Sigmoid colon (tissue), 7 donors: Measurements from ENCODE around the gene KCNK18. TPM values are rescaled to one million over a fixed set of nuclear protein-coding genes. Genes with fewer than 3 reads are reported as not detected.

Experiments
- DNase-seq: peaks from one replicate; pipeline ENCODE4 v3.0.0-alpha.2; 2019
- H3K27ac ChIP-seq, 4 donors: fragments of 200-600 bp; sonication (generic); one replicate each; pipeline ENCODE4 v1.5.1; 2016 to 2019; ENCODE audit warnings: mild to moderate bottlenecking in 1 of 4
- H3K27me3 ChIP-seq, 3 donors: fragments of 200-600 bp; sonication (generic); one replicate each; pipeline ENCODE4 v1.5.1; 2019; ENCODE audit warnings: mild to moderate bottlenecking in 1 of 3
- H3K36me3 ChIP-seq, 4 donors: fragments of 200-600 bp; sonication (generic); one replicate each; pipeline ENCODE4 v1.5.1; 2016 to 2019
- H3K4me1 ChIP-seq, 4 donors: fragments of 200-600 bp; sonication (generic); one replicate each; pipeline ENCODE4 v1.5.1; 2017 to 2019
- H3K4me3 ChIP-seq, 4 donors: fragments of 200-600 bp; sonication (generic); one replicate each; pipeline ENCODE4 v1.5.1; 2017 to 2019; ENCODE audit warnings: mild to moderate bottlenecking in 2 of 4, moderate library complexity in 1 of 4
- H3K9me3 ChIP-seq, 4 donors: fragments of 200-600 bp in 3 of 4; sonication (generic) in 3 of 4; one replicate each; pipeline versions ENCODE4 v1.5.1 to v1.6.1; 2013 to 2019
- CTCF ChIP-seq, 4 experiments: fragments of 450-650 bp in 3 of 4; fragments of 200-600 bp in 1 of 4; IDR thresholded peaks; one replicate each; pipeline ENCODE4 v1.5.1; 2016 to 2019; ENCODE audit warnings: antibody characterized with exemption in 4 of 4, mild to moderate bottlenecking in 3 of 4, moderate library complexity in 2 of 4
- EP300 ChIP-seq, 4 donors: sonication (generic); formaldehyde crosslinking; IDR thresholded peaks; one replicate each; pipeline ENCODE4 v1.6.1; 2017; ENCODE audit warnings: antibody characterized with exemption in 4 of 4
- POLR2A ChIP-seq, 2 donors: fragments of 450-650 bp; IDR thresholded peaks; one replicate each; pipeline ENCODE4 v1.6.1; 2016; ENCODE audit warnings: antibody characterized with exemption in 2 of 2, mild to moderate bottlenecking in 2 of 2, moderate library complexity in 2 of 2
- POLR2AphosphoS5 ChIP-seq, 4 donors: sonication (generic); formaldehyde crosslinking; IDR thresholded peaks; one replicate each; pipeline ENCODE4 v1.6.1; 2017; ENCODE audit warnings: antibody characterized with exemption in 4 of 4
- WGBS, 2 donors: extraction: QIAGEN DNeasy Blood & Tissue Kit; methylation state at CpG; one replicate each; pipeline ENCODE4 v1.1.7; 2013; 5-methylcytosine and 5-hydroxymethylcytosine counted together
- intact Hi-C: fragments of 100-400 bp; cut with DNase I; formaldehyde crosslinking; loops from one replicate; pipeline ENCODE4 v1.15.1; 2023
- polyA plus RNA-seq, 3 donors: library from polyadenylated mRNA; stranded (reverse); fragments of 200-250 nt; gene quantifications; one replicate each; pipeline ENCODE4 v1.2.3, GENCODE V29; 2013
- total RNA-seq, 4 donors: library from RNA; depleted of rRNA; stranded (reverse); fragments of >200 nt; gene quantifications; one replicate each; pipeline ENCODE4 v1.1.0, GENCODE V29; 2016
- donor health status: healthy with polysubstance abuse.
- donor health status: Bipolar disorder and iron deficiency.
- donor health status: healthy.

The KCNK18 gene
- total RNA-seq: not detected
- not detected for polyA plus RNA-seq

- Histone ChIP-seq H3K27me3 (peaks cover 0 to 3% (median 0%) of the 10 kb centered on the region in 3 donors), H3K4me1 (no peaks in the 10 kb centered on the region), H3K9me3 (no peaks in the 10 kb centered on the region), H3K4me3 (no peak within 1 kb of the TSS), H3K27ac (no peak within 1 kb of the TSS), H3K36me3 (no peaks in the 10 kb centered on the region)
- 85 to 88% methylated on average over 12 of the region's 12 CpGs for WGBS, 2 donors
- intact Hi-C loops: no loop called here
- no peak for TF ChIP-seq EP300 (IDR thresholded peaks at IDR 0.05)
- no peak for TF ChIP-seq POLR2A (IDR thresholded peaks at IDR 0.05)
- TF ChIP-seq CTCF (IDR thresholded peaks at IDR 0.05): no peak
- no peak for TF ChIP-seq POLR2AphosphoS5 (IDR thresholded peaks at IDR 0.05)
- no peak for DNase-seq
Observed at GRCh38 chr10:117197189-117197588, at the start of gene KCNK18. TSS of gene KCNK18 (plus strand) at chr10:117197489. CDS start at chr10:117197489, 0 bp downstream.

- no peaks in the 10 kb centered on the region for H3K36me3 ChIP-seq
- DNase-seq: no peak
- intact Hi-C loops: no loop called here
Observed at GRCh38 chr10:117148284-117148683, 49.0 kb upstream of the KCNK18 start.

GRCh38 chr10:117152668-117153067 lies 44.6 kb upstream of the KCNK18 start:
- Histone ChIP-seq H3K9me3 (no peaks in the 10 kb centered on the region), H3K4me3 (no peak overlapping the region), H3K36me3 (no peaks in the 10 kb centered on the region), H3K27me3 (peaks cover 0 to 85% (median 36%) of the 10 kb centered on the region in 3 donors), H3K27ac (no peak overlapping the region), H3K4me1 (no peaks in the 10 kb centered on the region)
- intact Hi-C loops: no loop called here
- no peak for TF ChIP-seq POLR2A (IDR thresholded peaks at IDR 0.05)
- no peak for TF ChIP-seq POLR2AphosphoS5 (IDR thresholded peaks at IDR 0.05)
- TF ChIP-seq EP300 (IDR thresholded peaks at IDR 0.05): no peak
- 37 to 44% methylated on average over 3 of the region's 3 CpGs for WGBS, 2 donors
- no peak for DNase-seq

More at GRCh38 chr10:117148284-117148683, 49.0 kb upstream of the KCNK18 start:
- peaks cover 0 to 76% (median 0%) of the 10 kb centered on the region in 3 donors for H3K27me3 ChIP-seq
- H3K4me3 ChIP-seq: no peak overlapping the region
- TF ChIP-seq EP300 (IDR thresholded peaks at IDR 0.05): no peak
- no peak for TF ChIP-seq CTCF (IDR thresholded peaks at IDR 0.05)
- no peak for TF ChIP-seq POLR2AphosphoS5 (IDR thresholded peaks at IDR 0.05)
- TF ChIP-seq POLR2A (IDR thresholded peaks at IDR 0.05): no peak
- H3K27ac ChIP-seq: no peak overlapping the region
- WGBS, 2 donors: 71 to 79% methylated on average over 3 of the region's 3 CpGs
- H3K4me1 ChIP-seq: no peaks in the 10 kb centered on the region
- peaks cover 0 to 7% (median 6%) of the 10 kb centered on the region in 4 donors for H3K9me3 ChIP-seq

- H3K4me3 ChIP-seq: no peak overlapping the region
- intact Hi-C loops: no loop called here
- H3K9me3 ChIP-seq: no peaks in the 10 kb centered on the region
- no peak overlapping the region for H3K27ac ChIP-seq
- TF ChIP-seq POLR2AphosphoS5 (IDR thresholded peaks at IDR 0.05) (no peak), EP300 (IDR thresholded peaks at IDR 0.05) (no peak), POLR2A (IDR thresholded peaks at IDR 0.05) (no peak), CTCF (IDR thresholded peaks at IDR 0.05) (no peak)
- H3K36me3 ChIP-seq: no peaks in the 10 kb centered on the region
- DNase-seq: no peak
- peaks cover 0 to 14% (median 12%) of the 10 kb centered on the region in 4 donors for H3K4me1 ChIP-seq
- 28 to 36% methylated on average over 2 of the region's 2 CpGs for WGBS, 2 donors
- H3K27me3 ChIP-seq: peaks cover 22 to 100% (median 92%) of the 10 kb centered on the region in 3 donors
Observed at GRCh38 chr10:117158297-117158696, 39.0 kb upstream of the KCNK18 start.

- no peak overlapping the region for H3K27ac ChIP-seq
- H3K4me1 ChIP-seq: peaks cover 0 to 18% (median 17%) of the 10 kb centered on the region in 4 donors
- H3K4me3 ChIP-seq: no peak overlapping the region
- H3K27me3 ChIP-seq: peaks cover 33 to 100% (median 97%) of the 10 kb centered on the region in 3 donors
- no peaks in the 10 kb centered on the region for H3K36me3 ChIP-seq
- no peaks in the 10 kb centered on the region for H3K9me3 ChIP-seq
- DNase-seq: no peak
- intact Hi-C loops: no loop called here
- WGBS, 2 donors: 12 to 17% methylated on average over 6 of the region's 6 CpGs
- no peak for TF ChIP-seq EP300 (IDR thresholded peaks at IDR 0.05)
- TF ChIP-seq CTCF (IDR thresholded peaks at IDR 0.05): no peak
- TF ChIP-seq POLR2A (IDR thresholded peaks at IDR 0.05): no peak
- TF ChIP-seq POLR2AphosphoS5 (IDR thresholded peaks at IDR 0.05): no peak
Observed at GRCh38 chr10:117159390-117159789, 37.9 kb upstream of the KCNK18 start.
